KOPT-K1 (cell line): ENCODE measurements around the gene GNG8.

ENCODE experiments used
- H3K27ac ChIP-seq: fragments of 200-600 bp; sonication (generic); 2 replicates; pipeline ENCODE4 v1.5.1; 2016; ENCODE audit warnings: antibody characterized with exemption, mild to moderate bottlenecking, low read depth, low read length; ENCODE audit not compliant: poor library complexity, severe bottlenecking
- H3K36me3 ChIP-seq: fragments of 200-600 bp; sonication (generic); 2 replicates; pipeline ENCODE4 v1.5.1; 2017; ENCODE audit warnings: antibody characterized with exemption, mild to moderate bottlenecking, low read length, moderate library complexity; ENCODE audit not compliant: insufficient read depth
- H3K9me3 ChIP-seq: fragments of 200-600 bp; sonication (generic); 2 replicates; pipeline ENCODE4 v1.5.1; 2017; ENCODE audit warnings: antibody characterized with exemption, low read length, mild to moderate bottlenecking; ENCODE audit not compliant: insufficient read depth, poor library complexity, severe bottlenecking

The GNG8 gene

DNA sequence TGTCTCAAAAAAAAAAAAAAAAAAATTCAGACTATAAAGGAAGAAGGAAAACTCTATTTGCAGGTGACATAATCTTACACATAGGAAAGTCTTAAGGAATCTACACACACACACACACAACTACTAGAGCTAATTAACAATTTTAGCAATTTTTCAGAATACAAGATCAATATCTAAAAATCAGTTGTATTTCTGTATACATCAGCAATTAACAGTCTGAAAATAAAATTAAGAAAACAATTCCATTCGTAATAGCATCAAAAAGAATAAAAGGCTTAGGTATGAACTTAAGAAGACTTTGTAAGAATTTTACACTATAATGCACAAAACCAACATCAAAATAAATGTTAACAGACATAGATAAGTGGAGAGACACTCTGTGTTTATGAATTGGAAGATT, 50.5 kb downstream of the GNG8 start:
- Histone ChIP-seq H3K27ac (no peak overlapping the region), H3K9me3 (no peaks in the 10 kb centered on the region), H3K36me3 (no peaks in the 10 kb centered on the region)
